Endothelial cell of umbilical vein (primary cell): ENCODE measurements around the gene KMT2C. TPM values are rescaled to one million over a fixed set of nuclear protein-coding genes. Genes with fewer than 3 reads are reported as not detected.
A peak's percentile ranks its signal among the peaks of the same experiment; 100 is the strongest.

Experiments used
- BruUV-seq: library from RNA; stranded (reverse); fragments of 400-500 nt; replicated peaks from 2 replicates; lab custom pipeline; 2021; lab: Mats Ljungman, UMichigan
- CTCF ChIA-PET: fragments of 300-600, 350-600 bp; sonication (Branson Sonifier 250); formaldehyde crosslinking; loops from one replicate; lab custom pipeline; 2021; ENCODE audit warnings: antibody characterized with exemption, inconsistent platforms; lab: Charles Lee
- POLR2A ChIA-PET: fragments of 300-600, 350-600 bp; sonication (Branson Sonifier 250); formaldehyde crosslinking; loops from one replicate; lab custom pipeline; 2021; ENCODE audit warnings: antibody characterized with exemption, inconsistent platforms; lab: Charles Lee
- DNase-seq: peaks from one replicate; pipeline ENCODE4 v3.0.0-alpha.2; 2011; ENCODE audit warnings: low read depth, low spot score
- FAIRE-seq: peaks from 2 replicates; lab custom pipeline; 2011; peaks lifted over from hg19 to GRCh38; lab: Jason Lieb, UNC
- H2AFZ ChIP-seq: 2 replicates; pipeline ENCODE4 v1.6.0; 2012; ENCODE audit warnings: low read depth, low read length, control low read depth, inconsistent platforms
- H3K27ac ChIP-seq: 2 replicates; pipeline ENCODE4 v1.5.1; 2011; ENCODE audit warnings: low read depth, mild to moderate bottlenecking, control low read depth, low read length, moderate library complexity; ENCODE audit not compliant: insufficient read depth
- H3K27me3 ChIP-seq, 2 experiments: 2 replicates each; pipeline versions ENCODE4 v1.6.0 to v1.6.1; 2011; ENCODE audit warnings: low read length in 2 of 2, mixed read lengths in 1 of 2; ENCODE audit not compliant: control insufficient read depth in 2 of 2, insufficient read depth in 2 of 2
- H3K36me3 ChIP-seq, 2 experiments: 2 replicates in 1 of 2; 3 replicates in 1 of 2; pipeline ENCODE4 v1.5.1; 2011; ENCODE audit warnings: low read length in 2 of 2, mild to moderate bottlenecking in 1 of 2, moderate library complexity in 1 of 2; ENCODE audit not compliant: control insufficient read depth in 2 of 2, insufficient read depth in 2 of 2; ENCODE audit errors: extremely low read depth in 1 of 2
- H3K4me1 ChIP-seq: 3 replicates; pipeline ENCODE4 v1.5.1; 2011; ENCODE audit warnings: mild to moderate bottlenecking, low read length; ENCODE audit not compliant: control insufficient read depth, insufficient read depth; ENCODE audit errors: extremely low read depth
- H3K4me2 ChIP-seq: 2 replicates; pipeline ENCODE4 v1.6.1; 2011; ENCODE audit warnings: low read length, control low read depth, mixed read lengths; ENCODE audit not compliant: insufficient read depth
- H3K4me3 ChIP-seq, 3 experiments: fragments of 200-600 bp in 1 of 3; sonication (generic), shearing (Covaris generic) in 1 of 3; replicated peaks in 1 of 3; 2 replicates each; pipeline ENCODE4 v1.5.1; 2011 to 2016; ENCODE audit warnings: control low read depth in 3 of 3, low read length in 3 of 3, mild to moderate bottlenecking in 2 of 3, inconsistent platforms in 1 of 3, low read depth in 1 of 3, moderate library complexity in 1 of 3; ENCODE audit not compliant: insufficient read depth in 1 of 3
- H3K79me2 ChIP-seq: 2 replicates; pipeline ENCODE4 v1.6.0; 2012; ENCODE audit warnings: low read length, inconsistent platforms; ENCODE audit not compliant: control insufficient read depth, insufficient read depth
- H3K9ac ChIP-seq: replicated peaks from 2 replicates; pipeline ENCODE3; 2011; ENCODE audit warnings: low read length, control low read depth; ENCODE audit not compliant: insufficient read depth; ENCODE audit errors: extremely low read depth
- H3K9me1 ChIP-seq: replicated peaks from 3 replicates; pipeline ENCODE4 v1.6.0; 2011; ENCODE audit warnings: mild to moderate bottlenecking, low read length; ENCODE audit not compliant: control insufficient read depth, insufficient read depth; ENCODE audit errors: extremely low read depth
- H3K9me3 ChIP-seq: replicated peaks from 2 replicates; pipeline ENCODE4 v1.5.1; 2012; ENCODE audit warnings: low read length, inconsistent platforms; ENCODE audit not compliant: control insufficient read depth, insufficient read depth
- H4K20me1 ChIP-seq: replicated peaks from 2 replicates; pipeline ENCODE3; 2011; ENCODE audit warnings: mild to moderate bottlenecking, low read length; ENCODE audit not compliant: control insufficient read depth, insufficient read depth; ENCODE audit errors: extremely low read depth
- EZH2 ChIP-seq: IDR thresholded peaks from 2 replicates; pipeline ENCODE4 v1.6.1; 2012; ENCODE audit warnings: borderline replicate concordance, low read depth, mild to moderate bottlenecking, moderate library complexity, low read length, inconsistent platforms; ENCODE audit not compliant: severe bottlenecking
- FOS ChIP-seq: IDR thresholded peaks from 2 replicates; pipeline ENCODE4 v1.6.1; 2011; ENCODE audit warnings: mild to moderate bottlenecking, low read length, moderate library complexity, borderline replicate concordance; ENCODE audit not compliant: insufficient read depth
- GATA2 ChIP-seq: IDR thresholded peaks from 2 replicates; pipeline ENCODE4 v1.7.0; 2011; ENCODE audit warnings: low read depth, mild to moderate bottlenecking, moderate library complexity, mixed read lengths, low read length; ENCODE audit not compliant: insufficient read length, insufficient read depth
- JUN ChIP-seq: IDR thresholded peaks from 2 replicates; pipeline ENCODE4 v1.6.1; 2011; ENCODE audit warnings: borderline replicate concordance, low read depth; ENCODE audit not compliant: insufficient read length, insufficient read depth
- MAX ChIP-seq: IDR thresholded peaks from 2 replicates; pipeline ENCODE4 v1.6.1; 2011; ENCODE audit not compliant: insufficient read depth, insufficient read length
- MYC ChIP-seq: IDR thresholded peaks from one replicate; pipeline ENCODE4 v1.6.1; 2011; ENCODE audit warnings: mild to moderate bottlenecking, low read depth, low read length
- POLR2A ChIP-seq: IDR thresholded peaks from 2 replicates; pipeline ENCODE4 v1.6.1; 2012; ENCODE audit warnings: low read depth, mild to moderate bottlenecking, control low read depth, low read length
- dilution Hi-C: fragments of 300-500 bp; cut with MboI; formaldehyde crosslinking; loops from one replicate; pipeline ENCODE4 v1.15.0; 2019; ENCODE audit warnings: low sequenced_read_pairs; ENCODE audit not compliant: extremely low pct_ligation_motif_present
- intact Hi-C: fragments of 100-400 bp; cut with micrococcal nuclease; formaldehyde crosslinking; loops from one replicate; pipeline ENCODE4 v1.10.0; 2022
- polyA plus RNA-seq, 4 experiments: library from polyadenylated mRNA; depleted of rRNA in 3 of 4; stranded (reverse) in 3 of 4; unstranded in 1 of 4; fragments of >200 nt; gene quantifications; 2 replicates each; pipeline versions ENCODE4 v1.2.1 to v1.2.3, GENCODE V29; 2011 to 2012; ENCODE audit warnings: missing spikeins in 1 of 4
- total RNA-seq: library from RNA; stranded (reverse); gene quantifications from 2 replicates; pipeline ENCODE4 v1.2.3, GENCODE V29; 2021

KMT2C gene
- total and polyA plus RNA-seq, 2 donors (not counting 3 experiments of a cell fraction or from before 2014, with no cell fraction given): 8.0 to 53.7 TPM

- ChIA-PET CTCF (no interaction called here), POLR2A (no interaction called here)
- H3K27me3 ChIP-seq: no peaks in the 10 kb centered on the region
- H4K20me1 ChIP-seq: peaks cover 2% of the 10 kb centered on the region
- peaks cover 6% of the 10 kb centered on the region for H3K9me3 ChIP-seq
- peaks cover 59% of the 10 kb centered on the region for H3K79me2 ChIP-seq
- H2AFZ ChIP-seq: no peak overlapping the region
- no peaks in the 10 kb centered on the region for H3K36me3 ChIP-seq
- dilution Hi-C loops (no loop called here), intact Hi-C loops (no loop called here)
- peaks cover 6% of the 10 kb centered on the region for H3K4me1 ChIP-seq
- no peak overlapping the region for H3K4me3 ChIP-seq
- H3K9ac ChIP-seq: no peak overlapping the region
- no peak overlapping the region for H3K4me2 ChIP-seq
- H3K27ac ChIP-seq: no peak overlapping the region
- H3K9me1 ChIP-seq: no peaks in the 10 kb centered on the region
- DNase-seq: peak; percentile 40
- no peak for FAIRE-seq
- no peak for TF ChIP-seq MYC
- no TSS peak for BruUV-seq
Observed at GRCh38 chr7:152403726-152404125, 32.1 kb downstream of the KMT2C start.

GRCh38 chr7:152402384-152403250 lies 33.2 kb downstream of the KMT2C start:
- peak; percentile 38 for DNase-seq
- Histone ChIP-seq H3K36me3 (no peaks in the 10 kb centered on the region), H3K27me3 (no peaks in the 10 kb centered on the region), H3K4me3 (no peak overlapping the region), H3K79me2 (peaks cover 67% of the 10 kb centered on the region), H3K9ac (no peak overlapping the region), H3K9me3 (peaks cover 6% of the 10 kb centered on the region), H3K4me2 (peak overlapping the region; percentile 35), H3K4me1 (peaks cover 6% of the 10 kb centered on the region), H2AFZ (no peak overlapping the region), H3K27ac (no peak overlapping the region), H4K20me1 (peaks cover 13% of the 10 kb centered on the region), H3K9me1 (no peaks in the 10 kb centered on the region)
- dilution Hi-C loops (no loop called here), intact Hi-C loops (no loop called here)
- no TSS peak for BruUV-seq
- CTCF ChIA-PET: interaction anchor here (1.0 kb wide), 2 partner anchors 9 to 61 kb away, joined by 3 to 6 read pairs; no protein-coding TSS in a partner anchor
- TF ChIP-seq GATA2: no peak
- no peak for TF ChIP-seq POLR2A
- no peak for TF ChIP-seq EZH2
- peak; percentile 55 for TF ChIP-seq JUN
- no peak for TF ChIP-seq MAX
- TF ChIP-seq FOS: peak; percentile 65
- no peak for FAIRE-seq
- POLR2A ChIA-PET: no interaction called here
